Psoas muscle (tissue), 8 donors: ENCODE data around the gene TIPIN. TPM values are rescaled to one million over a fixed set of nuclear protein-coding genes. Genes with fewer than 3 reads are reported as not detected.
A peak's percentile ranks its signal among the peaks of the same experiment; 100 is the strongest.
"Not testable (repeated sequence)": the region's sequence is repeated elsewhere in the genome, so short reads cannot be mapped to it uniquely, and the experiment has no call there.

Source experiments
- ATAC-seq, 4 donors: fragments of 200-7000 bp; cut with Tn5 transposase; one replicate each; pipeline ENCODE4 v1.9.1; 2020; ENCODE audit warnings: moderate library complexity in 3 of 4, mild to moderate bottlenecking in 2 of 4
- DNase-seq, 2 donors: peaks; one replicate each; pipeline ENCODE4 v3.0.0-alpha.2; 2020
- H3K27ac ChIP-seq: fragments of 200-600 bp; one replicate; pipeline ENCODE4 v1.8.0; 2022
- H3K27me3 ChIP-seq, 3 donors: fragments of 200-600 bp in 1 of 3; one replicate each; pipeline versions ENCODE4 v1.6.1 to v1.8.0; 2013 to 2022; ENCODE audit warnings: low read length in 2 of 3, mild to moderate bottlenecking in 2 of 3, moderate library complexity in 1 of 3; ENCODE audit not compliant: insufficient read depth in 3 of 3
- H3K36me3 ChIP-seq, 2 donors: fragments of 200-600 bp in 1 of 2; one replicate each; pipeline versions ENCODE4 v1.6.1 to v1.8.0; 2013 to 2022; ENCODE audit warnings: low read depth in 1 of 2, mild to moderate bottlenecking in 1 of 2, moderate library complexity in 1 of 2; ENCODE audit not compliant: insufficient read depth in 1 of 2
- H3K4me1 ChIP-seq: fragments of 200-600 bp; one replicate; pipeline ENCODE4 v1.8.0; 2022
- H3K4me3 ChIP-seq: fragments of 200-600 bp; one replicate; pipeline ENCODE4 v1.8.0; 2022; ENCODE audit warnings: mild to moderate bottlenecking
- H3K9me3 ChIP-seq: fragments of 200-600 bp; one replicate; pipeline ENCODE4 v1.8.0; 2022
- WGBS, 3 donors: extraction: QIAGEN DNeasy Blood & Tissue Kit; methylation state at CpG; one replicate each; pipeline versions ENCODE4 v1.1.6 to v1.1.7; 2013; 5-methylcytosine and 5-hydroxymethylcytosine counted together
- intact Hi-C, 2 donors: fragments of 100-400 bp; cut with DNase I; formaldehyde crosslinking; loops; one replicate each; pipeline versions ENCODE4 v1.11.0 to v1.14.2; 2022
- polyA plus RNA-seq, 3 donors: library from polyadenylated mRNA; stranded (reverse); fragments of 200-250 nt; gene quantifications; one replicate each; pipeline ENCODE4 v1.2.3, GENCODE V29; 2013
- total RNA-seq, 4 donors: library from RNA; stranded (reverse); fragmentation: NEBNext Ultra II Directional in 2 of 4; extraction: Animal tissue kit (Norgen Biotek cat#: 25700) in 2 of 4; gene quantifications; one replicate each; pipeline versions ENCODE4 v1.2.1 to v1.2.4, GENCODE V29; 2021 to 2023
- TF ChIP-seq, protein P1 (sequence below): fragments of 200-600 bp; IDR thresholded peaks from one replicate; pipeline ENCODE4 v1.8.0; 2022; ENCODE audit warnings: antibody characterized with exemption
- donor health status: healthy with polysubstance abuse.
- donor health status: DM: no; HTN: no; CAD: no; lungs with moderate emphysema.
- donor health status: Bipolar disorder and iron deficiency.
- donor health status: healthy.
- donor health status: DM: yes; HTN: yes; CAD: no.
- donor health status: DM: no; HTN: no; CAD: no.
- donor health status: DM: no; HTN: no; CAD: no.
- donor health status: DM: yes; HTN: yes; CAD: no.

TIPIN gene
- total and polyA plus RNA-seq, 7 donors: 3.1 to 7.5 (median 4.9) TPM

DNA sequence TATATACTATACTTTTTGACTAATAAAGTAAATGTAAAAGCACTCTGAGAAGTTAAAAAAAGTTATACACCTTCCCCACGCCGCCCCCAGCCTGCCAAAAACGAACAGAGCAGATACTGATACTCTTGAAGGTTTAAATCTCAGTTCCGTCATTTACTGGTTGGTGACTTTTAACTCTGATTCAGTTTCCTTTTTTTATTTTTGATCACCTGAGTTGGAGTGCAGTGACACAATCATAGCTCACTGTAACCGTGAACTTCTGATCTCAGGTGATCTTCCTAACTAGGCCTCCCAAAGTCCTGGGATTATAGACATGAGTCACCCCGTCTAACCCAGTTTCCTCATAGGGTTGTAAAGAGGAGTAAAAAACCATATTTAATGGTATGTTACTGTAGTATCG is 3.3 kb upstream of the TIPIN start:
- no peaks in the 10 kb centered on the region for H3K9me3 ChIP-seq
- H3K27me3 ChIP-seq: no peaks in the 10 kb centered on the region
- TF ChIP-seq, protein P1, sequence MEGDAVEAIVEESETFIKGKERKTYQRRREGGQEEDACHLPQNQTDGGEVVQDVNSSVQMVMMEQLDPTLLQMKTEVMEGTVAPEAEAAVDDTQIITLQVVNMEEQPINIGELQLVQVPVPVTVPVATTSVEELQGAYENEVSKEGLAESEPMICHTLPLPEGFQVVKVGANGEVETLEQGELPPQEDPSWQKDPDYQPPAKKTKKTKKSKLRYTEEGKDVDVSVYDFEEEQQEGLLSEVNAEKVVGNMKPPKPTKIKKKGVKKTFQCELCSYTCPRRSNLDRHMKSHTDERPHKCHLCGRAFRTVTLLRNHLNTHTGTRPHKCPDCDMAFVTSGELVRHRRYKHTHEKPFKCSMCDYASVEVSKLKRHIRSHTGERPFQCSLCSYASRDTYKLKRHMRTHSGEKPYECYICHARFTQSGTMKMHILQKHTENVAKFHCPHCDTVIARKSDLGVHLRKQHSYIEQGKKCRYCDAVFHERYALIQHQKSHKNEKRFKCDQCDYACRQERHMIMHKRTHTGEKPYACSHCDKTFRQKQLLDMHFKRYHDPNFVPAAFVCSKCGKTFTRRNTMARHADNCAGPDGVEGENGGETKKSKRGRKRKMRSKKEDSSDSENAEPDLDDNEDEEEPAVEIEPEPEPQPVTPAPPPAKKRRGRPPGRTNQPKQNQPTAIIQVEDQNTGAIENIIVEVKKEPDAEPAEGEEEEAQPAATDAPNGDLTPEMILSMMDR: no peak
- ATAC-seq (no peak), DNase-seq (no peak)
- intact Hi-C loops: loop anchor here in 1 of 2 donors (10.0 kb wide), 1 partner anchor 135 kb away; the partner anchor contains the start of gene SNAPC5
- WGBS, 3 donors: 82 to 86% (median 84%) methylated on average over 7 of the region's 7 CpGs
- H3K4me3 ChIP-seq: no peak overlapping the region
- peaks cover 3% of the 10 kb centered on the region for H3K4me1 ChIP-seq
- no peak overlapping the region for H3K27ac ChIP-seq
- no peaks in the 10 kb centered on the region for H3K36me3 ChIP-seq

DNA sequence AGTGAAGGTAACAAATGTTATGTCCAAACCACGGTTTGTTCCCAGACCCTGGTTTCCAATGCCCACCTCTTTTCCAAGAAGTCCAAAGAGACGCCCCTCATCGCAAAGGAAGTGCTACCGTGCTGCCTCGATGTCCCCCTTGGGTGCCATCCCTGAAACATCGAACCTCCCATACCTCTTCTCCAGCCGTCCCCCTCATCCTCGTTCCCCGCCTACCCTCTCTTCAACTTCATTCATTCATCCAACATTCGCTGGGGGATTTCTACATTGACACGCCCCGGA is 467 bp downstream of the TIPIN start:
- Histone ChIP-seq H3K27ac (peak overlapping the region; percentile 64), H3K4me3 (peak overlapping the region; percentile 76), H3K9me3 (no peaks in the 10 kb centered on the region), H3K27me3 (no peaks in the 10 kb centered on the region), H3K4me1 (peaks cover 3% of the 10 kb centered on the region), H3K36me3 (peaks cover 0 to 13% of the 10 kb centered on the region in 2 donors)
- intact Hi-C loops: loop anchor here in 1 of 2 donors (10.0 kb wide), 1 partner anchor 139 kb away; the partner anchor contains the start of gene SNAPC5
- ATAC-seq (no peak), DNase-seq (no peak)
- TF ChIP-seq, protein P1: no peak
- 1 to 4% (median 3%) methylated on average over 12 of the region's 12 CpGs for WGBS, 3 donors

DNA sequence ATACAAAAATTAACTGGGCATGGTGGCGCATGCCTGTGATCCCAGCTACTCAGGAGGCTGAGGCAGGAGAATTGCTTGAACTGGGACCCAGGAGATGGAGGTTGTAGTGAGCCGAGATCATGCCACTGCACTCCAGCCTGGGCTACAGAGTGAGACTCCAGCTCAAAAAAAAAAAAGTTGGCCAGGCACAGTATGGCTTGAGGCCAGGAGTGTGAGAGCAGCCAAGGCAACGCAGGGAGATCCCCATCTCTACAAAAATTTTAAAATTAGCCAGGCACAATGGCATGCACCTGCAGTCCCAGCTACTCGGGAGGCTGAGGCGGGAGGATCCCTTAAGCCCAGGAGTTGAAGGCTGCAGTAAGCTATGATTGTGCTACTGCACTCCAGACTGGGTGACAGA is 8.0 kb downstream of the TIPIN start:
- H3K4me1 ChIP-seq, ATAC-seq, H3K27me3 ChIP-seq, H3K27ac ChIP-seq, H3K4me3 ChIP-seq, DNase-seq, H3K9me3 ChIP-seq, intact Hi-C loops: not testable (repeated sequence)
- H3K36me3 ChIP-seq: peaks cover 2 to 42% of the 10 kb centered on the region in 2 donors
- WGBS, 3 donors: 39 to 54% (median 54%) methylated on average over 5 of the region's 5 CpGs

DNA sequence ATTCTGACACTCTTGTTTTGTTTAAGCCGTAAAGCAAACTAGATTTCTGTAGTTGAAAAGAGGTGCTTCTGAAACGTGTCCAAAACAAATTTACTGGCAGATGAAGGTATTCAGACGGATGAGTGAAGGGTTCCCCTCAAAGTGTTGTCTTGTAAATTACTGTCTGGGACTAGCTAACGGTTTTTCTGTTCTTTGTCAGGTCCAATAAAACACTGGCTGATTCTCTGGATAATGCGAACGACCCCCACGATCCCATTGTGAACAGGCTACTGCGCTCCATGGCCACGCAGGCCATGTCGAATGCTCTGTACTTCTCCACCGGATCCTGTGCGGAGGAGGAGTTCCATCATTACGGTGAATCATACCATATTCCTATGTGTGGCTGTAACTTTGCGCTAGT is 27.7 kb downstream of the TIPIN start:
- intact Hi-C loops: no loop called here
- H3K4me3 ChIP-seq: no peak overlapping the region
- H3K27me3 ChIP-seq: no peaks in the 10 kb centered on the region
- DNase-seq (no peak), ATAC-seq (no peak)
- H3K36me3 ChIP-seq: peaks cover 4 to 100% of the 10 kb centered on the region in 2 donors
- no peaks in the 10 kb centered on the region for H3K4me1 ChIP-seq
- H3K9me3 ChIP-seq: no peaks in the 10 kb centered on the region
- no peak overlapping the region for H3K27ac ChIP-seq
- TF ChIP-seq, protein P1: no peak
- WGBS, 3 donors: 92 to 94% (median 94%) methylated on average over 14 of the region's 14 CpGs

GRCh38 chr15:66327736-66328135 is 28.7 kb downstream of the TIPIN start:
- 49 to 72% (median 59%) methylated on average over 4 of the region's 4 CpGs for whole genome bisulfite sequencing, 3 donors
- Histone ChIP-seq H3K4me1 (no peaks in the 10 kb centered on the region), H3K27ac (no peak overlapping the region), H3K9me3 (no peaks in the 10 kb centered on the region), H3K4me3 (no peak overlapping the region), H3K36me3 (peaks cover 4 to 100% of the 10 kb centered on the region in 2 donors), H3K27me3 (no peaks in the 10 kb centered on the region)
- DNase-seq (no peak), ATAC-seq (peak in 3 of 4 donors; percentile 37 to 86 (median 85))
- TF ChIP-seq, protein P1: no peak
- intact Hi-C loops: no loop called here
